HG03095 (cell line): ENCODE results near the gene BCL2.

ENCODE experiments used
- ATAC-seq: cut with Tn5 transposase; IDR thresholded peaks from one replicate; pipeline ENCODE4 v1.9.1; 2021; ENCODE audit warnings: moderate library complexity; ENCODE audit not compliant: unreplicated experiment

Gene BCL2

GRCh38 chr18:63262369-63263335 is 56.9 kb downstream of the BCL2 start:
- ATAC-seq = no peak

GRCh38 chr18:63261029-63261428 is 58.5 kb downstream of the BCL2 start:
- no peak for ATAC-seq

- no peak for ATAC-seq
Measured at GRCh38 chr18:63260380-63260754, 59.2 kb downstream of the BCL2 start.

- ATAC-seq = no peak
Measured at GRCh38 chr18:63259567-63260379, 59.8 kb downstream of the BCL2 start.

- no peak for ATAC-seq
Measured at GRCh38 chr18:63258749-63259566, 60.6 kb downstream of the BCL2 start.

- ATAC-seq = no peak
Measured at GRCh38 chr18:63257453-63257852, 62.1 kb downstream of the BCL2 start.

GRCh38 chr18:63255435-63255834 is 64.1 kb downstream of the BCL2 start:
- no peak for ATAC-seq

GRCh38 chr18:63254716-63255399 is 64.7 kb downstream of the BCL2 start:
- no peak for ATAC-seq

GRCh38 chr18:63253428-63254372 is 65.9 kb downstream of the BCL2 start:
- no peak for ATAC-seq

GRCh38 chr18:63253014-63253413 is 66.6 kb downstream of the BCL2 start:
- no peak for ATAC-seq

- ATAC-seq = no peak
Measured at GRCh38 chr18:63249771-63250170, 69.8 kb downstream of the BCL2 start.

- ATAC-seq = no peak
Measured at GRCh38 chr18:63247926-63248325, 71.6 kb downstream of the BCL2 start.

GRCh38 chr18:63247506-63247905 is 72.1 kb downstream of the BCL2 start:
- ATAC-seq = no peak

GRCh38 chr18:63245600-63245999 is 74.0 kb downstream of the BCL2 start:
- ATAC-seq = no peak

GRCh38 chr18:63244607-63245006 is 75.0 kb downstream of the BCL2 start:
- ATAC-seq = no peak

GRCh38 chr18:63241760-63242159 is 77.8 kb downstream of the BCL2 start:
- ATAC-seq = no peak

GRCh38 chr18:63241317-63241712 is 78.3 kb downstream of the BCL2 start:
- no peak for ATAC-seq

GRCh38 chr18:63240531-63241316 is 78.8 kb downstream of the BCL2 start:
- no peak for ATAC-seq

GRCh38 chr18:63238693-63239075 is 80.9 kb downstream of the BCL2 start:
- no peak for ATAC-seq
